Measurements from ENCODE around the gene MARK3.
A peak's percentile ranks its signal among the peaks of the same experiment; 100 is the strongest.

MARK3 gene

GRCh38 chr14:103541709-103542604 lies 156.7 kb downstream of the MARK3 start:
- no peak for DNase-seq

GRCh38 chr14:103542605-103543088 lies 157.4 kb downstream of the MARK3 start:
- no peak for DNase-seq

- no peak for DNase-seq
Measured at GRCh38 chr14:103543140-103543539, 157.9 kb downstream of the MARK3 start.

DNA sequence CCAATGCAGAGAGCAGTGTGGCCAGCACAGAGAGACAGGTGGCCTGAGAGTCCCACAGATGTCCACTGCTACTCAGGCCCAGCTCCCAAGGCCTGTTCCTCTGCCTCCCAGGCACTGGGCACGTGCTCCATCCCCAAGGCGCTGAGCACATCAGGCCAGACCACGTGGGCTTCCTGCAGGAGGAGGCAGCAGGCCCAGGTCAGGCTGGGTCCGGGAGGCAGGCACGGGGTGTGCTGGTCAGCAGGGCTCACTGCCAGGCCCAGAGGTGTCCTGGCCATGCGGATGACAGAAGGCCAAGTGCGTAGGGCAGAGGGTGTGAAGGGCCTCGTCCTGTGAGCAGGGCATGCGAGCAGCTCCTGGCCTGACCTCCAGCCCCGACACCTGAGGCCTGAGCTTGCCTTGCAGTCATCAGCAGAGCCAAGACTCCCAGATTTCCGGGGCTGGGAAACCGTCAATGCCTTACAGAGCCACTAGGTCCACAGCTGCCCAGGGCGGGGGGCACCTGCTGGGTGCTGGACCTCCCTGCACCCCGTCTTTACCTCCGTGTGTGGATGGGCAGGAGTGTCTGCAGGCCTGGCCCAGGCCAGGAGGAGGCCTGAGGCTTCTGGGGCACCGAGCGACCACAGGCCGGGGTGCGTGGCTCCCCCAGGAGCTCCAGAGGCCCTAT lies 158.6 kb downstream of the MARK3 start:
- DNase-seq = no peak

DNA sequence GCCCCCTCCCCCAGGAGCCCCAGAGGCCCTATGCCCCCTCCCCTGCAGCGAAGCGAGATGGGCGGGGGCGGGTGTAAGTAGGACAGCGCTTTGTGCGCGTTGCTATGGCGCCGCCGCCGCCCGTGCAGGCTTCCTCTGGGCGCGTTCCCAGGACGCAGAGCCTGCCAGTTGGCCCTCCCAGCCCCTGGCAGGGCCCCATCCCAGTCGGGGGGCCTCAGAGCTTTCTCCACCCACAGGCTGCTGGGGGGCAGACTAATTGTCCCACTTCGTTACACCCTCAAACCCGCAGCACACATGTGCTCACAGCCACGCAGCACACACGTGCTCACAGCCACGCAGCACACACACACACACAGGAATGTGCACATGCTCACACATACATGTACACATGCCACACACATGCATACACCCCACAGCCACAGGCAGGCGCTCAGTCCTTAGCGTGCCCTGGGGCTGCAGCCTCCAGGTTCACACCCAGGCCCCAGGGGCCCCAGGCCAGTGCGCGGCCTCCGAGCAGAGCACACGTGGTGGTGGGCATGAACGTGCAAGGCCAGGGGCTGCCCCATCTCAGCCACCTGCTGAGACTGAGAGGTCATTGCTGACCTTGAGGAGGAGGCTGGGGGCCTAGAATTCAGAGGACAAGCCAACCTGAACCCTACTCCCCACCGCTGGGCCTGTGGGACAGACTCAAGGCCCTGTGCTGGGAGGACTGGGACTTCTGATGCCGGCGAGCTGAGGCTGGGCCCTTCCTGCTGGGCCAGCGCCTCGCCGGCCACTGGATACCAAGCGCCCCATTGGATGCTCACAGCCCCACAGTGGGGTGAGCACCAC lies 159.4 kb downstream of the MARK3 start:
- no peak for DNase-seq

- DNase-seq = no peak
Measured at GRCh38 chr14:103545219-103545914, 160.2 kb downstream of the MARK3 start.

DNA sequence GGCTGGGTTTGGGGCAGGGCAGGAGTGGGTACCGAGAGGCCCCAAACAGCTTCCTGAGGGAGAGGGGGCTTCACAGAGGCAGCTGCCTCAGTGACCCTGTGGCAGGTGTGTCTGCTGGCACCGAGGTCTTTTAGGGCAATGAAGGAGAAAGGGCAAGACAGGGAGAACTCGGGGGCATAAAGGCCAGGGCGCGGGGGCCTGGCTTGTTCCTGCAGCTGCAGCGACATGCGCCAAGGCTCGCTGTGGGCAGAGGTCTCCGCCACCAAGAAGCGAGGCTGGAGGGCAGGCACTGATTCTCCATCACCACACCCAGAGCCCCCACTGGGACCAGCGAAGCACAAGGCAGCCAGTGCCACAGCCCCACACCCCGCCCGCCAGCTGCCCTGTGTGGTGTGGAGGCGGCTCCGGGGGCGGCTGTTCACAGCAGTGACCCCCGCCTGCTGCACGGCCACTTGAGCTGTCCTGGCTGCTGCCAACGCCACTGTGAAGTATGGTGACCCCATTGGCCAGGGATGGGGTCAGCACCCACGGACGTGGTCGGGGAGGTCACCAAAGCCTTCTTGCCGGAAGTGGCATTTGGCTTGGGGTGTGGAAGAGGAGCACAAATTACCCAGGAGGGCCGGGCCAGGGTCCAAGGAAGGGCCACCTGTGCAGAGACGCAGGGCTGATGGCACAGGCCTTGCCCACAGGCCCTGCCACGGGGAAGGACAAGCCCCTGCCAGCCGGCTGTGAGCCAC lies 160.9 kb downstream of the MARK3 start:
- DNase-seq = no peak

- DNase-seq = peak; percentile 92
Measured at GRCh38 chr14:103546652-103547454, 161.6 kb downstream of the MARK3 start.

- DNase-seq = no peak
Measured at GRCh38 chr14:103547455-103547940, 162.3 kb downstream of the MARK3 start.

- DNase-seq = no peak
Measured at GRCh38 chr14:103547941-103548462, 162.8 kb downstream of the MARK3 start.

DNA sequence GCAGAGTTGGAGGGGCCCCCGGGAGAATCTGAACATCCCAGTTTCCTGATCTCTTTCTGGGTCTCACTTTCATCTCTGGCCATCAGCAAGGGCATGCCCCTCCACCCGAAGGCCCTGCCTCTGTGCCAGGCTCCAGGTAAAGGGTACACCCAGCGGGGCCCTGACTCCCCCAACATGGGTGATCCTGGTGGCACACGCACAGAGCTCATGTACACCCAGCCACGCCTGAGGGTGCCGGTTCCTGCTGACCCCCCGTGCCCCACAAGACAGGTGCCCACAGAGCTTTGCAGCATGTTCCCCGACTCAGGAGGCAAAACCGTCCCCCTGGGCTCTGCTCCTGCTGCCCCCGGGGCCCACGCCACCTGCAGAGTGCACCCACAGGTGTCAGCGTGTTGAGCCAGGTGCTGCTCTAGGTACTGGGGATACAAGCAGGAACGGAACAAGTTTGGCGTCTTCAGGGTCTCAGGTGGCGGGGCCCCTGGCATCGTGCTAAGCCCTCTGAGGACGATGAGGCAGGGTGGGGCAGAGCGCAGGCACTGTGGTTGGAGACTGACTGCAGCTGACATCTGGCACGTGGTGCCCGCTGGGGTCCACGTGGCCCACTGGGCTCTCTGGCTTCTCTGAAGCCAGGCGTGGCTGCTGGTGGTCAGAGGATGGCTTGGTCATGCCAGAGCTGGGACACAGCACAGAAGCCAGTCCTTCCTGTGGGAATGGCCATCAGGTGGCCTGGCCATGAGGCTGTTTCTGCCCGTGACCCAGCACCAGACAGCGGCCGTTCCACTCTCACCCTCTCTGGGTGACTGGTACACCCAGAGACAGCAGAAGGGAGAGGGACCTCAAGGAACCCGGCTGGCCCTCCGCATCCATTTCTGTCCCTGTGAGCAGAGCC lies 163.5 kb downstream of the MARK3 start:
- DNase-seq = no peak

DNA sequence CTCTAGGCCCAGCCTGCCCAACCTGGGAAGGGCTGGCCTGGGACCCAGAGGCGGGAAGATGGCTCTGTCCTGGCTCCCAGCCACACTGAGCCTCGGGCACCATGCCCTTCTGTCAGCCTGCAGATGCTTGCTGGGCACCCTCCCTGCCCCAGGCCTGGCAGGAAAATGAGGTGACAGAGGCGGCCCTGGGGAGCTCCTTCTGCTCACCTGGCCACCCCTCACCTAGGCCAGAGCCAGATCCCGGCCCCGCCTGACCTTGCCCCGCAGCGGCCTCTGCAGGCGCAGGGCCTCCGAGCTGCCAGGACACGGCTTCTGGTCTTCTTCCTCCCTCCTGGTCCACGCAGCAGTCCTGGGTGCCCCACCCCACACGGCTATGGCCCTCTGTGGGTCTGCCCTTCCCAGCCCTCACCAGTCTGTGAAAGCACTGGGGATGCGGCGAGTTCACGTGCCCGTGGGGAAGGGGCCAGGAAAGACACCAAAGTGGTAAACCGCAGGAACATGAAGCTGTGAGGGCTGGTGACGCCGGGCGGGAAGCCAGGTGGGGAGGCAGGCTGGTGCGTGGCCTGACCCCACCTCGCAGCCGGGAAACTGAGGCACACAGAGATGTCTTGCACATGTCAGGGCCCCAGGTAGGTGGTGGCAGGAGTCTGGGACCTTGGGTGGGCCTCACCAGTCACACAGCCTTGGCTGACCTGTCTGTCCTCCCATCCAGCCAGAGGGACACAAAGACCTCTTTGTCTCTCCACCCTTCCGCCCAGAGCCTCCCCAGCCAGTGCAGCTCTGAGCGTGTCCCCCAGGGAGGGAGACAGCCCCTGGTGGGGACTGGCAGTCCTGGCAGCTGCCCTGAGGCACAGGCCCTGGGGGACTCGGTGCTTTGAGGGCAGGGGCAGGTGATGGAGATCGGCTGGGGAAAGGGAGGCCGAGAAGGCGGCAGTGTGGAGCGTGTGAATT lies 164.4 kb downstream of the MARK3 start:
- no peak for DNase-seq

DNA sequence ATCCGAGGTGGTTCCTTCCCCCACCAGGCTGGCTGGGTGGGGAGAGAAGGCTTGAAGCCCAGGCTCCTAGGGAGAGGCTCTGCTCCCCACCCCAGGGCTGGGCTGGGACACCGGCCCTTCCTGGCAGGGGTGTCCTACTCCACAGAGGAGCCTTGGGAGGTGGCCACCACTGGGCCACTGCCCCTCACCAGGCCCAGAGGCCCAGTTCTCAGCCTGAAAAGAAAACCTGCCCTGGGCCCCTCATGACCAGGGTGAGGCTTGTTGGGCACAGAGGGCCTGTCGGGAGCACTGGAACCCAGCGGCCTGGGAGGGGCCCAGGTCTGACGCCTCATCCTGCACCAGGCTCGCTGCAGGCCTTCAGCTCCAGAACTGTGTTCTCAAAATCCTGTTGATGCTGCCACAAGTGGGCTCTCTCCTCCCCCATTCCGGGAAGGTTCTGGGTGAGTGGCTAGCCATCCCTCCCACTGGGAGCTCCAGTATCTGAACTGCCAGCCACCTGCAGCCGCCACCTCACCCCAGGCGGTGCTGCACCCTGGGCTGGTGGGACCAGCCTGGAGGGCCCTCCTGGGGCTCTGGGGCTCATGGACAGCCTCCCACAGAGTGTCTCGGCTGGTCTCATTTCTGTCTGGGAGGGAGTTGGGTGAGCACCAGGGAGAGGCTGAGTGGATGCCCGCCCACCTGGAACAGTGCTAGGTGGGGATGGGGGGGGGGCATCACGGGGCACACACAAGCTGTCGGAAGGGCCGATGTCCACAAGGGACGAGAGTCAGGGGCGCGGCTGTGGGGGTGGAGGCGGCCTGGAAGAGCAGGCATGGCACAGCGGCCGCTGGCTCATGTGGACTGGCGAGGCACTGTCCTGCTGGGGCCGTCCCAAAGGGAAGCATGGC lies 165.5 kb downstream of the MARK3 start:
- no peak for DNase-seq

DNA sequence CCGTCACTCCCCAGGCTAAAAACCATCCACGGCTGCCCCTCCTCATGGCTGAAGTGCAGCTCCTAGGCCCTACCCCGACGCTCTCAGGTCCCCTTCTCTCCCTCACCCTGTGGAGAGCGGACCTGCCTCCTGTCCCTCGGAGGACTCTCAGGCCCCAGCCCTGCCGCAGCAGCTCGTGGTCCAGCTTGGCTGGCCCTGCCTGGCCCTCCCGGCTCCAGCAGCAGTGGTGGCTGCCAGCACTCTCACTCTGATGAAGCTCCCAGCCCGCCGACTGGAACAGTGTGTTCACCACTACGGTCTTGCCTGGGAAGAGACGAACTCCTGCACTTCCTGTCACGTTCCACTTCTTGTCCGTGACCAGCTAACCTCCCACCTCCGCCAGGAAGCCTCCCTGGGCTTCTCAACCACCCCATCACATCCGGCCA lies 166.1 kb downstream of the MARK3 start:
- DNase-seq = no peak

GRCh38 chr14:103552011-103552845 lies 167.0 kb downstream of the MARK3 start:
- no peak for DNase-seq

GRCh38 chr14:103552846-103553210 lies 167.6 kb downstream of the MARK3 start:
- no peak for DNase-seq
